Endothelial cell of umbilical vein (primary cell): Measurements from ENCODE around the gene ADAMTS12. TPM values are rescaled to one million over a fixed set of nuclear protein-coding genes. Genes with fewer than 3 reads are reported as not detected.
A peak's percentile ranks its signal among the peaks of the same experiment; 100 is the strongest.

Source experiments
- Bru-seq: library from RNA; stranded (reverse); fragments of 400-500 nt; gene quantifications from one replicate; lab custom pipeline; 2021; lab: Mats Ljungman, UMichigan
- BruChase-seq, 2 experiments: library from RNA; stranded (reverse); fragments of 400-500 nt; gene quantifications; one replicate each; lab custom pipeline; 2021; lab: Mats Ljungman, UMichigan
- BruUV-seq: library from RNA; stranded (reverse); fragments of 400-500 nt; replicated peaks from 2 replicates; lab custom pipeline; 2021; lab: Mats Ljungman, UMichigan
- CTCF ChIA-PET: fragments of 300-600, 350-600 bp; sonication (Branson Sonifier 250); formaldehyde crosslinking; loops from one replicate; lab custom pipeline; 2021; ENCODE audit warnings: antibody characterized with exemption, inconsistent platforms; lab: Charles Lee
- POLR2A ChIA-PET: fragments of 300-600, 350-600 bp; sonication (Branson Sonifier 250); formaldehyde crosslinking; loops from one replicate; lab custom pipeline; 2021; ENCODE audit warnings: antibody characterized with exemption, inconsistent platforms; lab: Charles Lee
- DNase-seq: peaks from one replicate; pipeline ENCODE4 v3.0.0-alpha.2; 2011; ENCODE audit warnings: low read depth, low spot score
- FAIRE-seq: peaks from 2 replicates; lab custom pipeline; 2011; peaks lifted over from hg19 to GRCh38; lab: Jason Lieb, UNC
- H2AFZ ChIP-seq: 2 replicates; pipeline ENCODE4 v1.6.0; 2012; ENCODE audit warnings: low read depth, low read length, control low read depth, inconsistent platforms
- H3K27ac ChIP-seq: 2 replicates; pipeline ENCODE4 v1.5.1; 2011; ENCODE audit warnings: low read depth, mild to moderate bottlenecking, control low read depth, low read length, moderate library complexity; ENCODE audit not compliant: insufficient read depth
- H3K27me3 ChIP-seq, 2 experiments: 2 replicates each; pipeline versions ENCODE4 v1.6.0 to v1.6.1; 2011; ENCODE audit warnings: low read length in 2 of 2, mixed read lengths in 1 of 2; ENCODE audit not compliant: control insufficient read depth in 2 of 2, insufficient read depth in 2 of 2
- H3K36me3 ChIP-seq, 2 experiments: 2 replicates in 1 of 2; 3 replicates in 1 of 2; pipeline ENCODE4 v1.5.1; 2011; ENCODE audit warnings: low read length in 2 of 2, mild to moderate bottlenecking in 1 of 2, moderate library complexity in 1 of 2; ENCODE audit not compliant: control insufficient read depth in 2 of 2, insufficient read depth in 2 of 2; ENCODE audit errors: extremely low read depth in 1 of 2
- H3K4me1 ChIP-seq: 3 replicates; pipeline ENCODE4 v1.5.1; 2011; ENCODE audit warnings: mild to moderate bottlenecking, low read length; ENCODE audit not compliant: control insufficient read depth, insufficient read depth; ENCODE audit errors: extremely low read depth
- H3K4me2 ChIP-seq: 2 replicates; pipeline ENCODE4 v1.6.1; 2011; ENCODE audit warnings: low read length, control low read depth, mixed read lengths; ENCODE audit not compliant: insufficient read depth
- H3K4me3 ChIP-seq, 3 experiments: fragments of 200-600 bp in 1 of 3; sonication (generic), shearing (Covaris generic) in 1 of 3; replicated peaks in 1 of 3; 2 replicates each; pipeline ENCODE4 v1.5.1; 2011 to 2016; ENCODE audit warnings: control low read depth in 3 of 3, low read length in 3 of 3, mild to moderate bottlenecking in 2 of 3, inconsistent platforms in 1 of 3, low read depth in 1 of 3, moderate library complexity in 1 of 3; ENCODE audit not compliant: insufficient read depth in 1 of 3
- H3K79me2 ChIP-seq: 2 replicates; pipeline ENCODE4 v1.6.0; 2012; ENCODE audit warnings: low read length, inconsistent platforms; ENCODE audit not compliant: control insufficient read depth, insufficient read depth
- H3K9ac ChIP-seq: replicated peaks from 2 replicates; pipeline ENCODE3; 2011; ENCODE audit warnings: low read length, control low read depth; ENCODE audit not compliant: insufficient read depth; ENCODE audit errors: extremely low read depth
- H3K9me1 ChIP-seq: replicated peaks from 3 replicates; pipeline ENCODE4 v1.6.0; 2011; ENCODE audit warnings: mild to moderate bottlenecking, low read length; ENCODE audit not compliant: control insufficient read depth, insufficient read depth; ENCODE audit errors: extremely low read depth
- H3K9me3 ChIP-seq: replicated peaks from 2 replicates; pipeline ENCODE4 v1.5.1; 2012; ENCODE audit warnings: low read length, inconsistent platforms; ENCODE audit not compliant: control insufficient read depth, insufficient read depth
- H4K20me1 ChIP-seq: replicated peaks from 2 replicates; pipeline ENCODE3; 2011; ENCODE audit warnings: mild to moderate bottlenecking, low read length; ENCODE audit not compliant: control insufficient read depth, insufficient read depth; ENCODE audit errors: extremely low read depth
- EZH2 ChIP-seq: IDR thresholded peaks from 2 replicates; pipeline ENCODE4 v1.6.1; 2012; ENCODE audit warnings: borderline replicate concordance, low read depth, mild to moderate bottlenecking, moderate library complexity, low read length, inconsistent platforms; ENCODE audit not compliant: severe bottlenecking
- GATA2 ChIP-seq: IDR thresholded peaks from 2 replicates; pipeline ENCODE4 v1.7.0; 2011; ENCODE audit warnings: low read depth, mild to moderate bottlenecking, moderate library complexity, mixed read lengths, low read length; ENCODE audit not compliant: insufficient read length, insufficient read depth
- MYC ChIP-seq: IDR thresholded peaks from one replicate; pipeline ENCODE4 v1.6.1; 2011; ENCODE audit warnings: mild to moderate bottlenecking, low read depth, low read length
- dilution Hi-C: fragments of 300-500 bp; cut with MboI; formaldehyde crosslinking; loops from one replicate; pipeline ENCODE4 v1.15.0; 2019; ENCODE audit warnings: low sequenced_read_pairs; ENCODE audit not compliant: extremely low pct_ligation_motif_present
- intact Hi-C: fragments of 100-400 bp; cut with micrococcal nuclease; formaldehyde crosslinking; loops from one replicate; pipeline ENCODE4 v1.10.0; 2022
- long read RNA-seq: library from polyadenylated mRNA; stranded (forward); transcript quantifications from one replicate; pipeline ENCODE4 v2.0.0, GENCODE V29; 2021
- polyA minus RNA-seq, 3 experiments: library from RNA; depleted of rRNA, polyadenylated mRNA; stranded (reverse); fragments of >200 nt; gene quantifications; 1 replicate in 1 of 3; 2 replicates in 2 of 3; pipeline ENCODE4 v1.2.3, GENCODE V29; 2011
- polyA plus RNA-seq, 4 experiments: library from polyadenylated mRNA; depleted of rRNA in 3 of 4; stranded (reverse) in 3 of 4; unstranded in 1 of 4; fragments of >200 nt; gene quantifications; 2 replicates each; pipeline versions ENCODE4 v1.2.1 to v1.2.3, GENCODE V29; 2011 to 2012; ENCODE audit warnings: missing spikeins in 1 of 4
- total RNA-seq: library from RNA; stranded (reverse); gene quantifications from 2 replicates; pipeline ENCODE4 v1.2.3, GENCODE V29; 2021

Gene ADAMTS12, protein sequence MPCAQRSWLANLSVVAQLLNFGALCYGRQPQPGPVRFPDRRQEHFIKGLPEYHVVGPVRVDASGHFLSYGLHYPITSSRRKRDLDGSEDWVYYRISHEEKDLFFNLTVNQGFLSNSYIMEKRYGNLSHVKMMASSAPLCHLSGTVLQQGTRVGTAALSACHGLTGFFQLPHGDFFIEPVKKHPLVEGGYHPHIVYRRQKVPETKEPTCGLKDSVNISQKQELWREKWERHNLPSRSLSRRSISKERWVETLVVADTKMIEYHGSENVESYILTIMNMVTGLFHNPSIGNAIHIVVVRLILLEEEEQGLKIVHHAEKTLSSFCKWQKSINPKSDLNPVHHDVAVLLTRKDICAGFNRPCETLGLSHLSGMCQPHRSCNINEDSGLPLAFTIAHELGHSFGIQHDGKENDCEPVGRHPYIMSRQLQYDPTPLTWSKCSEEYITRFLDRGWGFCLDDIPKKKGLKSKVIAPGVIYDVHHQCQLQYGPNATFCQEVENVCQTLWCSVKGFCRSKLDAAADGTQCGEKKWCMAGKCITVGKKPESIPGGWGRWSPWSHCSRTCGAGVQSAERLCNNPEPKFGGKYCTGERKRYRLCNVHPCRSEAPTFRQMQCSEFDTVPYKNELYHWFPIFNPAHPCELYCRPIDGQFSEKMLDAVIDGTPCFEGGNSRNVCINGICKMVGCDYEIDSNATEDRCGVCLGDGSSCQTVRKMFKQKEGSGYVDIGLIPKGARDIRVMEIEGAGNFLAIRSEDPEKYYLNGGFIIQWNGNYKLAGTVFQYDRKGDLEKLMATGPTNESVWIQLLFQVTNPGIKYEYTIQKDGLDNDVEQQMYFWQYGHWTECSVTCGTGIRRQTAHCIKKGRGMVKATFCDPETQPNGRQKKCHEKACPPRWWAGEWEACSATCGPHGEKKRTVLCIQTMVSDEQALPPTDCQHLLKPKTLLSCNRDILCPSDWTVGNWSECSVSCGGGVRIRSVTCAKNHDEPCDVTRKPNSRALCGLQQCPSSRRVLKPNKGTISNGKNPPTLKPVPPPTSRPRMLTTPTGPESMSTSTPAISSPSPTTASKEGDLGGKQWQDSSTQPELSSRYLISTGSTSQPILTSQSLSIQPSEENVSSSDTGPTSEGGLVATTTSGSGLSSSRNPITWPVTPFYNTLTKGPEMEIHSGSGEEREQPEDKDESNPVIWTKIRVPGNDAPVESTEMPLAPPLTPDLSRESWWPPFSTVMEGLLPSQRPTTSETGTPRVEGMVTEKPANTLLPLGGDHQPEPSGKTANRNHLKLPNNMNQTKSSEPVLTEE (N-terminal part only)
- total RNA-seq (0.88 TPM in 1 of 2 replicates, not detected in the other), polyA plus RNA-seq (not detected in 2 replicates), polyA minus RNA-seq (0.19 TPM in 1 of 2 replicates, not detected in the other), Bru-seq, nascent RNA (percentile 30 among the genes with signal in this experiment), BruChase-seq, experiment 1, labeled RNA remaining after a 6-hour chase (percentile 1 among the genes with signal in this experiment), BruChase-seq, experiment 2, labeled RNA remaining after a 2-hour chase (percentile 3 among the genes with signal in this experiment)
- 0.04 TPM in 2 replicates for polyA plus RNA-seq (2011; cell fraction: cytosol; rRNA removed)
- not detected in 2 replicates for polyA plus RNA-seq (2011; cell fraction: nucleus; rRNA removed)
- 1.8 and 3.0 TPM in 2 replicates for polyA plus RNA-seq (2012)
- polyA minus RNA-seq (2011; cell fraction: cytosol; rRNA and poly(A)+ RNA removed): not detected
- polyA minus RNA-seq (2011; cell fraction: nucleus; rRNA and poly(A)+ RNA removed): not detected in 2 replicates
- long read RNA-seq: 0 reads

DNA sequence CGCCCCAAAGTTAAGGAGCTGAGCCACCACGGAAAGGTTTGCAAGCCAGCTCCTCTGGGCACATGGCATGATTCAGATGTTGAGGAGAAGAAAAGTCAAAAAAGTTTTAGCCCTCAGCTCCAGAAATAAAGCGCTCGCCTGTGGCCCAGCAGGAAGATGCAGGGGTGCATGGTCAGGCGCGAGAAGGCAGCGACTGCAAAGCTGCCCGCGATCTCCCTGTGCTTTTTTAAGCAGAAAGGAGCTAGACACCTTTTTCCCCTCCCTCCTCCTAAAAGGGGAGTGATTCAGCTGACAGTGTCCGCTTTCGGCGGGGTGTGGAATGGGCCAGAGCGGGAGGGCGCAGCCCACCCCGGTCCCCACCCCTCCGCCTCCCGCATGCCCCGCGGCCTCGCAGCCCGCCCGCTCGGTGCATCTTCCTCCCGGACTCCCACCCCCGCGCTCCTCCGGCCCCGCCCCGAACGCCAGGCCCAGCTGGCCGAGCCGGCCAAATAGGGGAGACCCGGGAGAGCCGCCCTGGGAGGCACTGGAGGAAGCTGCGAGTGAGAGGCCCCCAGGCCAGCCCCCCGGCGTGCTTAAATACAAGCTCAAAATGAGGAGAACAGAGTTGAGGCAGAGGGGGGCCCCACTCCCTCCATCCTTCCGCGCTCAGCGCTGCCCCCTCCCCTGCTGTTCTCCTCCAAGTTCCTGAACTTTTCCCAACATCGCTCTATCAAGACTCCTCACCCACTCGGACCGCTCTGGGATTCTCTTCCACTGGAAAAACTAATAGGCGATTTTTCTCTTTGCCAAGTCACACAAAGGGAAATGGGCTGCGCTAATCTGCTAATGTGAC is at the start of gene ADAMTS12:
Gene ADAMTS12 (minus strand): TSS at position 203 of the 832 bp plus-strand sequence. CDS start 134 bp downstream, at position 69.
- no peaks in the 10 kb centered on the region for H3K9me1 ChIP-seq
- intact Hi-C loops (no loop called here), dilution Hi-C loops (no loop called here)
- no peaks in the 10 kb centered on the region for H3K9me3 ChIP-seq
- no peaks in the 10 kb centered on the region for H4K20me1 ChIP-seq
- H3K27me3 ChIP-seq: peaks cover 34 to 35% of the 10 kb centered on the region in 2 experiments
- H3K27ac ChIP-seq: no peak within 1 kb of the TSS
- peak within 1 kb of the TSS in 2 of 3 experiments; percentile 53 to 71 for H3K4me3 ChIP-seq
- H3K4me2 ChIP-seq: peak within 1 kb of the TSS; percentile 79
- peak; percentile 37 for FAIRE-seq
- H2AFZ ChIP-seq: peak within 1 kb of the TSS; percentile 90
- ChIA-PET POLR2A (no interaction called here), CTCF (interaction anchor here (1.1 to 2.2 kb wide), 3 partner anchors 43 to 303 kb away, joined by 4 to 10 read pairs (median 8); no protein-coding TSS in a partner anchor)
- no peak for DNase-seq
- no peaks in the 10 kb centered on the region for H3K79me2 ChIP-seq
- no TSS peak for BruUV-seq
- peak within 1 kb of the TSS; percentile 55 for H3K9ac ChIP-seq
- TF ChIP-seq GATA2: no peak
- TF ChIP-seq MYC: no peak
- peak; percentile 56 for TF ChIP-seq EZH2
- H3K36me3 ChIP-seq: no peaks in the 10 kb centered on the region
- H3K4me1 ChIP-seq: peaks cover 10% of the 10 kb centered on the region
